Gastrocnemius medialis (tissue), 4 donors: ENCODE measurements around the gene EFCAB5.

Experiments used
- CTCF ChIP-seq, 5 experiments: fragments of 450-650 bp in 3 of 5; fragments of 200-600 bp in 2 of 5; sonication (generic) in 2 of 5; IDR thresholded peaks in 4 of 5; conservative IDR thresholded peaks in 1 of 5; 1 replicate in 4 of 5; 2 replicates in 1 of 5; pipeline ENCODE4 v1.5.1; 2016 to 2019; ENCODE audit warnings: antibody characterized with exemption in 5 of 5, mild to moderate bottlenecking in 3 of 5, moderate library complexity in 3 of 5
- POLR2A ChIP-seq, 2 donors: fragments of 450-650 bp; IDR thresholded peaks; one replicate each; pipeline ENCODE4 v1.6.1; 2017; ENCODE audit warnings: antibody characterized with exemption in 2 of 2, mild to moderate bottlenecking in 2 of 2, moderate library complexity in 2 of 2

DNA sequence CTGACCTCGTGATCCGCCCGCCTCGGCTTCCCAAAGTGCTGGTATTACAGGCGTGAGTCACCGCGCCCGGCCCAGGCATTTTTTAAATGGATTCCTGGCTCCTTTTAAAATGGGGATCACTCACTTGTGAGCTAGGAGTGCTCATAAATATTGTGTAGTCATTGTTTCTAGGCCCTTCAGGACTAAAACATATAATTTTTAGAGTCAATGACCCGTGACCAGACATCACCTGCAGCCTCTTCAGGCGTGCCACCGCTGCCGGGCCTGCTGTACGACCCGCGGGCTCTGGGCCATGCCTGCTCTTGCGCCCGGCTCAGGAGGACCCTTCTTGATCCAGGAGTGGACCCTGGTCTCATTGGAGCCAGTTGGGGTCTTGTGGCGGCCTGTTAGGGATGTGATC lies 30.8 kb downstream of the EFCAB5 start:
- TF ChIP-seq CTCF (IDR thresholded peaks at IDR 0.05 in 4 of 5, conservative IDR thresholded peaks at IDR 0.05 in 1 of 5) (no peak), POLR2A (IDR thresholded peaks at IDR 0.05) (no peak)
